Progenitor cell of endocrine pancreas (in vitro differentiated cells): ENCODE results near the gene DNM3. TPM values are rescaled to one million over a fixed set of nuclear protein-coding genes. Genes with fewer than 3 reads are reported as not detected.
"Not testable (repeated sequence)": the region's sequence is repeated elsewhere in the genome, so short reads cannot be mapped to it uniquely, and the experiment has no call there.

Experiments used
- DNase-seq: peaks from one replicate; pipeline ENCODE4 v3.0.0; 2021; ENCODE audit warnings: low spot score; ENCODE audit not compliant: unreplicated experiment
- H3K27ac Mint-ChIP-seq: 2 replicates; pipeline ENCODE4 v1.8.0; 2021; ENCODE audit warnings: mild to moderate bottlenecking, moderate library complexity, mixed read lengths
- H3K27me3 Mint-ChIP-seq: 2 replicates; pipeline ENCODE4 v1.8.0; 2021; ENCODE audit warnings: mixed read lengths
- H3K36me3 Mint-ChIP-seq: 2 replicates; pipeline ENCODE4 v1.8.0; 2022; ENCODE audit warnings: mixed read lengths; ENCODE audit not compliant: insufficient read depth
- H3K4me1 Mint-ChIP-seq: 2 replicates; pipeline ENCODE4 v1.8.0; 2021; ENCODE audit warnings: low read depth, mixed read lengths
- H3K4me3 Mint-ChIP-seq: 2 replicates; pipeline ENCODE4 v1.8.0; 2021; ENCODE audit warnings: low read depth, mild to moderate bottlenecking, moderate library complexity, mixed read lengths
- H3K9me3 Mint-ChIP-seq: 2 replicates; pipeline ENCODE4 v1.8.0; 2021; ENCODE audit warnings: low read depth, mixed read lengths
- total RNA-seq: library from RNA; stranded (reverse); gene quantifications from 2 replicates; pipeline ENCODE4 v1.2.1, GENCODE V29; 2021
- TF ChIP-seq, protein P1 (sequence below): fragments of 200-600 bp; sonication (generic); IDR thresholded peaks from one replicate; pipeline ENCODE4 v1.5.0; 2021; ENCODE audit warnings: antibody characterized with exemption, mild to moderate bottlenecking; ENCODE audit not compliant: unreplicated experiment

DNM3 gene
- total RNA-seq, 1 donor from 2014 or later: 0.48 TPM

GRCh38 chr1:172430128-172430454, 588.8 kb downstream of the DNM3 start:
- DNase-seq: no peak
- TF ChIP-seq, protein P1, sequence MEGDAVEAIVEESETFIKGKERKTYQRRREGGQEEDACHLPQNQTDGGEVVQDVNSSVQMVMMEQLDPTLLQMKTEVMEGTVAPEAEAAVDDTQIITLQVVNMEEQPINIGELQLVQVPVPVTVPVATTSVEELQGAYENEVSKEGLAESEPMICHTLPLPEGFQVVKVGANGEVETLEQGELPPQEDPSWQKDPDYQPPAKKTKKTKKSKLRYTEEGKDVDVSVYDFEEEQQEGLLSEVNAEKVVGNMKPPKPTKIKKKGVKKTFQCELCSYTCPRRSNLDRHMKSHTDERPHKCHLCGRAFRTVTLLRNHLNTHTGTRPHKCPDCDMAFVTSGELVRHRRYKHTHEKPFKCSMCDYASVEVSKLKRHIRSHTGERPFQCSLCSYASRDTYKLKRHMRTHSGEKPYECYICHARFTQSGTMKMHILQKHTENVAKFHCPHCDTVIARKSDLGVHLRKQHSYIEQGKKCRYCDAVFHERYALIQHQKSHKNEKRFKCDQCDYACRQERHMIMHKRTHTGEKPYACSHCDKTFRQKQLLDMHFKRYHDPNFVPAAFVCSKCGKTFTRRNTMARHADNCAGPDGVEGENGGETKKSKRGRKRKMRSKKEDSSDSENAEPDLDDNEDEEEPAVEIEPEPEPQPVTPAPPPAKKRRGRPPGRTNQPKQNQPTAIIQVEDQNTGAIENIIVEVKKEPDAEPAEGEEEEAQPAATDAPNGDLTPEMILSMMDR: no peak
- Mint-ChIP-seq H3K36me3 (peaks cover 2% of the 10 kb centered on the region), H3K9me3 (peaks cover 6% of the 10 kb centered on the region), H3K4me3 (no peak overlapping the region), H3K27me3 (no peaks in the 10 kb centered on the region), H3K4me1 (peaks cover 12% of the 10 kb centered on the region), H3K27ac (no peak overlapping the region)

- no peak for DNase-seq
- H3K4me1 Mint-ChIP-seq: peaks cover 12% of the 10 kb centered on the region
- TF ChIP-seq, protein P1: no peak
- H3K27ac Mint-ChIP-seq: no peak overlapping the region
- H3K36me3 Mint-ChIP-seq: peaks cover 4% of the 10 kb centered on the region
- H3K9me3 Mint-ChIP-seq: peaks cover 11% of the 10 kb centered on the region
- H3K4me3 Mint-ChIP-seq: no peak overlapping the region
- H3K27me3 Mint-ChIP-seq: no peaks in the 10 kb centered on the region
Observed at GRCh38 chr1:172431204-172431603, 589.9 kb downstream of the DNM3 start.

- Mint-ChIP-seq H3K27me3 (no peaks in the 10 kb centered on the region), H3K27ac (no peak overlapping the region), H3K4me1 (peaks cover 12% of the 10 kb centered on the region), H3K9me3 (peaks cover 11% of the 10 kb centered on the region), H3K36me3 (peaks cover 4% of the 10 kb centered on the region), H3K4me3 (no peak overlapping the region)
- DNase-seq: no peak
- TF ChIP-seq, protein P1: no peak
Observed at GRCh38 chr1:172431721-172432192, 590.5 kb downstream of the DNM3 start.

- not testable (repeated sequence) for H3K4me1 Mint-ChIP-seq, H3K4me3 Mint-ChIP-seq, H3K27me3 Mint-ChIP-seq, H3K27ac Mint-ChIP-seq, DNase-seq
- Mint-ChIP-seq H3K9me3 (peaks cover 11% of the 10 kb centered on the region), H3K36me3 (peaks cover 20% of the 10 kb centered on the region)
Observed at GRCh38 chr1:172437183-172437582, 595.9 kb downstream of the DNM3 start.

DNA sequence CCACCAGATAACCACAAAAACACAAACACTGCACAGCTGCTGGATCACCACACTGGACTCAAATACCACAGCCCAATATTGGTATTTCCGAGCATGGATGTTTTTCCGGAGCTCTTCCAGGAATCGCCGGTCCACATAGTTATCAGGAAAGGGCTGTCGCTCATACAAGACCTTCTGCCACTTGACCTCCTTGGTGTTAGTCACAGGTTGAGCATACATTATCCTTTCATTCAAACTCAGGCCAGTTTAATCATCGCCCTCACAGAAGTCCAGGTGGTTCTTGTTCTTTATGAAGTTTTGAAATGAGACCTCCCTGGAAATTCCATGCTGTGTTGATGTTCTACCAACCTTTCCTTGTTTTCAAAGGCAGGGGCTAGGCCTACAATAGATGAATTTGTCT, 601.1 kb downstream of the DNM3 start:
- peaks cover 15% of the 10 kb centered on the region for H3K4me1 Mint-ChIP-seq
- DNase-seq: no peak
- no peaks in the 10 kb centered on the region for H3K9me3 Mint-ChIP-seq
- TF ChIP-seq, protein P1: no peak
- peak overlapping the region; percentile 27 for H3K4me3 Mint-ChIP-seq
- H3K27me3 Mint-ChIP-seq: no peaks in the 10 kb centered on the region
- H3K27ac Mint-ChIP-seq: no peak overlapping the region
- H3K36me3 Mint-ChIP-seq: peaks cover 19% of the 10 kb centered on the region

GRCh38 chr1:172442843-172443565, 601.7 kb downstream of the DNM3 start:
- no peak for DNase-seq
- Mint-ChIP-seq H3K4me3 (peak overlapping the region; percentile 84), H3K27ac (peak overlapping the region; percentile 85), H3K4me1 (peaks cover 16% of the 10 kb centered on the region), H3K36me3 (peaks cover 19% of the 10 kb centered on the region), H3K27me3 (no peaks in the 10 kb centered on the region), H3K9me3 (no peaks in the 10 kb centered on the region)
- TF ChIP-seq, protein P1: no peak
